Mesenchymal stem cell (in vitro differentiated cells and primary cell): Measurements from ENCODE around the gene DOCK10.

ENCODE experiments used
- DNase-seq: peaks from one replicate; pipeline ENCODE4 v3.0.0-alpha.2; 2013
- H2AFZ ChIP-seq: one replicate; pipeline ENCODE4 v1.6.1; 2013; ENCODE audit warnings: low read depth, mild to moderate bottlenecking, control low read depth, inconsistent platforms, low read length, moderate library complexity
- H2AK5ac ChIP-seq: 2 replicates; pipeline ENCODE4 v1.6.1; 2013; ENCODE audit warnings: low read length, moderate library complexity, mild to moderate bottlenecking, inconsistent platforms; ENCODE audit not compliant: severe bottlenecking
- H2BK120ac ChIP-seq: one replicate; pipeline ENCODE4 v1.6.1; 2013; ENCODE audit warnings: low read depth, mild to moderate bottlenecking, inconsistent platforms, low read length, moderate library complexity
- H2BK12ac ChIP-seq, 2 experiments: one replicate each; pipeline ENCODE4 v1.6.1; 2013; ENCODE audit warnings: inconsistent platforms in 2 of 2, low read length in 2 of 2, mild to moderate bottlenecking in 2 of 2, moderate library complexity in 2 of 2, control low read depth in 1 of 2
- H2BK15ac ChIP-seq: one replicate; pipeline ENCODE4 v1.6.1; 2013; ENCODE audit warnings: mild to moderate bottlenecking, low read depth, inconsistent platforms; ENCODE audit not compliant: poor library complexity, severe bottlenecking
- H2BK5ac ChIP-seq: 2 replicates; pipeline ENCODE4 v1.6.1; 2013; ENCODE audit warnings: low read depth, mild to moderate bottlenecking, low read length, control low read depth, inconsistent platforms; ENCODE audit not compliant: poor library complexity, severe bottlenecking
- H3K14ac ChIP-seq, 2 experiments: one replicate each; pipeline ENCODE4 v1.6.1; 2013; ENCODE audit warnings: inconsistent platforms in 2 of 2, low read length in 2 of 2, control low read depth in 1 of 2, mild to moderate bottlenecking in 1 of 2, moderate library complexity in 1 of 2
- H3K18ac ChIP-seq, 2 experiments: one replicate each; pipeline ENCODE4 v1.6.1; 2013; ENCODE audit warnings: inconsistent platforms in 2 of 2, low read length in 2 of 2, control low read depth in 1 of 2, low read depth in 1 of 2, mild to moderate bottlenecking in 1 of 2
- H3K23ac ChIP-seq, 2 experiments: one replicate each; pipeline ENCODE4 v1.6.1; 2013; ENCODE audit warnings: inconsistent platforms in 2 of 2, low read length in 2 of 2, mild to moderate bottlenecking in 2 of 2, moderate library complexity in 2 of 2, control low read depth in 1 of 2
- H3K27ac ChIP-seq: 2 replicates; pipeline ENCODE4 v1.5.1; 2013; ENCODE audit warnings: mild to moderate bottlenecking, moderate library complexity, low read length, control low read depth, inconsistent platforms; ENCODE audit not compliant: poor library complexity, severe bottlenecking
- H3K27me3 ChIP-seq, 2 experiments: 2 replicates each; pipeline versions ENCODE4 v1.6.1 to v1.7.0; 2013; ENCODE audit warnings: low read length in 2 of 2, mild to moderate bottlenecking in 2 of 2, moderate library complexity in 2 of 2, control low read depth in 1 of 2, inconsistent platforms in 1 of 2; ENCODE audit not compliant: control insufficient read depth in 1 of 2, insufficient read depth in 1 of 2
- H3K36me3 ChIP-seq, 2 experiments: 2 replicates each; pipeline versions ENCODE4 v1.6.1 to v1.7.0; 2013; ENCODE audit warnings: low read length in 2 of 2, control low read depth in 1 of 2, inconsistent platforms in 1 of 2, low read depth in 1 of 2, mild to moderate bottlenecking in 1 of 2; ENCODE audit not compliant: insufficient read depth in 2 of 2, control insufficient read depth in 1 of 2
- H3K4ac ChIP-seq, 2 experiments: one replicate each; pipeline ENCODE4 v1.6.1; 2013; ENCODE audit warnings: inconsistent platforms in 2 of 2, low read length in 2 of 2, mild to moderate bottlenecking in 2 of 2, moderate library complexity in 2 of 2, control low read depth in 1 of 2, low read depth in 1 of 2
- H3K4me1 ChIP-seq: 2 replicates; pipeline ENCODE4 v1.6.1; 2013; ENCODE audit warnings: low read depth, low read length, control low read depth; ENCODE audit not compliant: control insufficient read depth, insufficient read depth
- H3K4me2 ChIP-seq: 2 replicates; pipeline ENCODE4 v1.6.1; 2013; ENCODE audit warnings: low read length, mild to moderate bottlenecking, inconsistent platforms; ENCODE audit not compliant: poor library complexity, severe bottlenecking
- H3K4me3 ChIP-seq, 2 experiments: 2 replicates each; pipeline versions ENCODE4 v1.5.1 to v1.7.0; 2013; ENCODE audit warnings: low read length in 2 of 2, mild to moderate bottlenecking in 2 of 2, control low read depth in 1 of 2, low read depth in 1 of 2; ENCODE audit not compliant: insufficient read depth in 1 of 2
- H3K79me1 ChIP-seq: replicated peaks from 2 replicates; pipeline ENCODE4 v1.6.1; 2013; ENCODE audit warnings: mild to moderate bottlenecking, control low read depth, low read length, inconsistent platforms; ENCODE audit not compliant: poor library complexity, severe bottlenecking
- H3K9ac ChIP-seq: 2 replicates; pipeline ENCODE4 v1.7.0; 2013; ENCODE audit warnings: mild to moderate bottlenecking, low read length, moderate library complexity
- H3K9me3 ChIP-seq: 2 replicates; pipeline ENCODE4 v1.7.0; 2013; ENCODE audit warnings: mild to moderate bottlenecking, low read length; ENCODE audit not compliant: control insufficient read depth
- H4K8ac ChIP-seq: one replicate; pipeline ENCODE4 v1.6.1; 2013; ENCODE audit warnings: inconsistent platforms, mild to moderate bottlenecking, low read length, moderate library complexity
- H4K91ac ChIP-seq: one replicate; pipeline ENCODE4 v1.6.1; 2013; ENCODE audit warnings: mild to moderate bottlenecking, low read length, inconsistent platforms
- WGBS: methylation state at CpG from one replicate; pipeline ENCODE4 v1.1.7; 2013; ENCODE audit warnings: mixed read lengths; 5-methylcytosine and 5-hydroxymethylcytosine counted together

DOCK10 gene

DNA sequence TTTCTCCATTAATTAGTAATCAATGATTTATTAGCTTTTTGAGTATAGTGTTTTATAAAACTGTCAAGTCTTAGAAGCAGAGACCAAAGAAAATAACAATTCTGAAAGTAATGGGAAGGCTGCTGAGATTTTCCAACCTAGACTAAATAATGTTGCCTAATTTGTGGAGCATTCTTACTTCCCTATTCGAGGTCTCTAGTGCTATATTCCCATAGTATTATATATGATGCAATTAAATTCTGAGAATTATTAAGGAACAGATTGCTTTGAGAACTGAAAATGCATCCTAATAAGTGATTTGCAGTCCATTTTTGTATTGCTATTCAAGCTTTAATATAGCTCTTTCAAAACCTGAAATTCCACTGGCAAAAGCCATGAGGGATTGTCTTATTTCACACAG is 27.7 kb upstream of the DOCK10 start:
- no CpG with 5 or more reads among the region's 1 CpG for WGBS
- H3K4ac ChIP-seq: no peak overlapping the region
- H3K23ac ChIP-seq: no peak overlapping the region
- no peak overlapping the region for H3K18ac ChIP-seq
- H3K27ac ChIP-seq: no peak overlapping the region
- no peak overlapping the region for H2BK15ac ChIP-seq
- no peak overlapping the region for H2AFZ ChIP-seq
- no peak overlapping the region for H2AK5ac ChIP-seq
- no peak overlapping the region for H3K4me3 ChIP-seq
- peaks cover 4% of the 10 kb centered on the region for H3K9me3 ChIP-seq
- no peaks in the 10 kb centered on the region for H3K4me1 ChIP-seq
- no peak overlapping the region for H4K8ac ChIP-seq
- H3K27me3 ChIP-seq: no peaks in the 10 kb centered on the region
- no peaks in the 10 kb centered on the region for H3K79me1 ChIP-seq
- no peak overlapping the region for H4K91ac ChIP-seq
- H3K14ac ChIP-seq: no peak overlapping the region
- H2BK120ac ChIP-seq: no peak overlapping the region
- H3K9ac ChIP-seq: no peak overlapping the region
- H2BK5ac ChIP-seq: no peak overlapping the region
- no peak overlapping the region for H2BK12ac ChIP-seq
- H3K4me2 ChIP-seq: no peak overlapping the region
- H3K36me3 ChIP-seq: no peaks in the 10 kb centered on the region
- DNase-seq: no peak

DNA sequence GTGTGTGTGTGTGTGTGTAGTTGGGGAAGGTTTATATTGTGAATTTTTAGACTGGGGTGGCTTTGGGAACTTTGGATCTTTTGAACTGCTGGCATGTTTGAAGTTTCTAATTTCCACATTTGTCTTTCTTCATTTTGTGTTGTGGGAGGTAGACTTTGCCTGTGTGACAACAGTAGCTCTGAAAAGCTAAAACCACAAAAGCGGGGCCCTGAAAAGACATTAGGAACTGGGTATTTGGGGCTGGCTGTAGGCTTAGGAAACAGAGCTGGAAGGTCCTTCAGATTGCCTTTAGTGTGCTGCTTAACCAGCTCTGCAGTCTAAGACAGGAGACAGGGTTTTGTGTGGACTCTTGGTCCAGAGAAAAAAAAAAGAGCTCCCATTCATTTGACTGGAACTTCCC is 27.2 kb upstream of the DOCK10 start:
- Histone ChIP-seq H3K18ac (no peak overlapping the region), H3K4ac (no peak overlapping the region), H3K27ac (no peak overlapping the region), H4K91ac (no peak overlapping the region), H3K4me1 (no peaks in the 10 kb centered on the region), H3K27me3 (no peaks in the 10 kb centered on the region), H2BK120ac (no peak overlapping the region), H2AK5ac (no peak overlapping the region), H2BK12ac (no peak overlapping the region), H3K9me3 (peaks cover 4% of the 10 kb centered on the region), H4K8ac (no peak overlapping the region), H3K4me2 (no peak overlapping the region), H2BK15ac (no peak overlapping the region), H3K23ac (no peak overlapping the region), H2AFZ (no peak overlapping the region), H3K36me3 (no peaks in the 10 kb centered on the region), H3K14ac (no peak overlapping the region), H3K9ac (no peak overlapping the region), H2BK5ac (no peak overlapping the region), H3K4me3 (no peak overlapping the region), H3K79me1 (no peaks in the 10 kb centered on the region)
- no peak for DNase-seq
- 73% methylated on average over 1 of the region's 1 CpG for WGBS

DNA sequence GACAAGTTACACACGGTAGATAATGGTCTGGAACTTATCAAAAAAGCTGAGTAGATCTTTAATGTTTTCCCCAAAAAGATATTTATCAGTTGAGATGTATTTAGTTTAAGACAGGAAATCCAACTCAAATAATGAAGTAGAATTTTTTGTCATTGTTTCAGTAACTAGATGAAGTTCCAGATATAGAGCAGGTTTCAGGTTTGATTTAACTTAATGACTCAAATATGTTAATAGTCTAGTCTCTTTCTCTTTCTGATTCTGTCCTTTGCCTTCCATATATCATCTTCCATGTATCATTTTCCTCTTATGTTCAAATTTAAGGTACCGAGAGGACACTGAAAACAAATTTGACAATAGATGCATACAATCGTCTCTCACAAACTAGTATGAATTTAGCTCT is 23.6 kb upstream of the DOCK10 start:
- Histone ChIP-seq H2BK12ac (no peak overlapping the region), H2BK5ac (no peak overlapping the region), H2AK5ac (no peak overlapping the region), H3K4me1 (no peaks in the 10 kb centered on the region), H3K23ac (no peak overlapping the region), H3K27ac (no peak overlapping the region), H3K79me1 (no peaks in the 10 kb centered on the region), H4K8ac (no peak overlapping the region), H3K36me3 (no peaks in the 10 kb centered on the region), H2AFZ (no peak overlapping the region), H2BK120ac (no peak overlapping the region), H3K27me3 (no peaks in the 10 kb centered on the region), H2BK15ac (no peak overlapping the region), H3K4me3 (no peak overlapping the region), H3K4me2 (no peak overlapping the region), H3K18ac (no peak overlapping the region), H3K4ac (no peak overlapping the region), H3K14ac (no peak overlapping the region), H4K91ac (no peak overlapping the region), H3K9me3 (peaks cover 4% of the 10 kb centered on the region), H3K9ac (no peak overlapping the region)
- WGBS: 85% methylated on average over 1 of the region's 3 CpGs
- DNase-seq: no peak

DNA sequence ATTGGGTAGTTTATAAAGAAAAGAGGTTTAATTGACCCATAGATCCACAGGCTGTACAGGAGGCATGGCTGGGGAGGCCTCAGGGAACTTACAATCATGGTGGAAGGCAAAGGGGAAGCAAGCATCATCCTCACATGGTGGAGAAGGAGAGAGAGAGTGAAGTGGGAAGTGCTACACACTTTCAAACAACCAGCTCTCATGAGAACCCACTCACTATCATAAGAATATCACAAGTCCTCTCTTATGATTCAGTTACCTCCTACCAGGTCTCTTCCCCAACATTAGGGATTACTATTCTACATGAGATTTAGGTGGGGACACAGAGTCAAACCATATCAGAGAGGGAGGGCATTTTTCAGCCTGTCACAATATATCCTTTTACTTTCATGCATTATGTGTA is 22.7 kb upstream of the DOCK10 start:
- H2BK5ac ChIP-seq: no peak overlapping the region
- no peak overlapping the region for H3K18ac ChIP-seq
- H2BK15ac ChIP-seq: no peak overlapping the region
- DNase-seq: no peak
- H3K9ac ChIP-seq: no peak overlapping the region
- H3K23ac ChIP-seq: no peak overlapping the region
- H3K9me3 ChIP-seq: peaks cover 4% of the 10 kb centered on the region
- no peaks in the 10 kb centered on the region for H3K79me1 ChIP-seq
- no peak overlapping the region for H4K91ac ChIP-seq
- H3K36me3 ChIP-seq: no peaks in the 10 kb centered on the region
- no peak overlapping the region for H2AK5ac ChIP-seq
- no peaks in the 10 kb centered on the region for H3K4me1 ChIP-seq
- H3K4me3 ChIP-seq: no peak overlapping the region
- no peak overlapping the region for H3K14ac ChIP-seq
- H2BK120ac ChIP-seq: no peak overlapping the region
- H3K27me3 ChIP-seq: no peaks in the 10 kb centered on the region
- H2BK12ac ChIP-seq: no peak overlapping the region
- H2AFZ ChIP-seq: no peak overlapping the region
- H3K4me2 ChIP-seq: no peak overlapping the region
- H3K27ac ChIP-seq: no peak overlapping the region
- H3K4ac ChIP-seq: no peak overlapping the region
- no peak overlapping the region for H4K8ac ChIP-seq
